Neural progenitor cell (in vitro differentiated cells): ENCODE results near the gene OARD1. TPM values are rescaled to one million over a fixed set of nuclear protein-coding genes. Genes with fewer than 3 reads are reported as not detected.
A peak's percentile ranks its signal among the peaks of the same experiment; 100 is the strongest.

ENCODE experiments used
- DNase-seq: peaks from one replicate; pipeline ENCODE4 v3.0.0-alpha.2; 2016; ENCODE audit warnings: low spot score
- H2AFZ ChIP-seq: fragments of 200-600 bp; sonication (generic); replicated peaks from 2 replicates; pipeline ENCODE4 v1.6.1; 2016; ENCODE audit warnings: antibody characterized with exemption
- H3F3A ChIP-seq: fragments of 200-600 bp; sonication (generic); 2 replicates; pipeline ENCODE4 v1.6.1; 2016; ENCODE audit warnings: antibody characterized with exemption, low read depth
- H3K27ac ChIP-seq: fragments of 200-600 bp; sonication (generic); 2 replicates; pipeline ENCODE4 v1.5.1; 2016; ENCODE audit warnings: mild to moderate bottlenecking
- H3K27me3 ChIP-seq: fragments of 200-600 bp; sonication (generic); 2 replicates; pipeline ENCODE4 v1.6.1; 2016; ENCODE audit warnings: mild to moderate bottlenecking, moderate library complexity
- H3K36me3 ChIP-seq: fragments of 200-600 bp; sonication (generic); 2 replicates; pipeline ENCODE4 v1.5.1; 2016
- H3K4me1 ChIP-seq: fragments of 200-600 bp; sonication (generic); 2 replicates; pipeline ENCODE4 v1.6.1; 2016; ENCODE audit warnings: mixed run types
- H3K4me2 ChIP-seq: fragments of 200-600 bp; sonication (generic); 2 replicates; pipeline ENCODE4 v1.6.1; 2016
- H3K4me3 ChIP-seq: fragments of 200-600 bp; sonication (generic); 2 replicates; pipeline ENCODE4 v1.5.1; 2016
- H3K79me2 ChIP-seq: fragments of 200-600 bp; sonication (generic); 2 replicates; pipeline ENCODE4 v1.6.1; 2016; ENCODE audit warnings: low read depth
- H3K9ac ChIP-seq: fragments of 200-600 bp; sonication (generic); 2 replicates; pipeline ENCODE4 v1.6.1; 2016
- H3K9me3 ChIP-seq: fragments of 200-600 bp; sonication (generic); 2 replicates; pipeline ENCODE4 v1.5.1; 2016; ENCODE audit warnings: low read depth
- H4K20me1 ChIP-seq: fragments of 200-600 bp; sonication (generic); 2 replicates; pipeline ENCODE4 v1.6.1; 2016; ENCODE audit warnings: low read depth
- H3K27ac Mint-ChIP-seq: 3 replicates; pipeline ENCODE4 v1.8.0; 2021; ENCODE audit warnings: mixed read lengths
- H3K27me3 Mint-ChIP-seq: 2 replicates; pipeline ENCODE4 v1.8.0; 2022; ENCODE audit warnings: low read depth, mild to moderate bottlenecking, inconsistent platforms, moderate library complexity, mixed read lengths; ENCODE audit not compliant: insufficient read depth
- H3K36me3 Mint-ChIP-seq: 3 replicates; pipeline ENCODE4 v1.8.0; 2021; ENCODE audit warnings: mixed read lengths
- H3K4me1 Mint-ChIP-seq: 3 replicates; pipeline ENCODE4 v1.8.0; 2021; ENCODE audit warnings: mixed read lengths
- H3K4me3 Mint-ChIP-seq: 3 replicates; pipeline ENCODE4 v1.8.0; 2021; ENCODE audit warnings: mild to moderate bottlenecking, moderate library complexity, mixed read lengths
- H3K9me3 Mint-ChIP-seq: 3 replicates; pipeline ENCODE4 v1.8.0; 2020; ENCODE audit warnings: mixed read lengths
- EZH2 ChIP-seq: fragments of 200-600 bp; sonication (generic); IDR thresholded peaks from 2 replicates; pipeline ENCODE4 v1.6.1; 2017; ENCODE audit warnings: antibody characterized with exemption, mild to moderate bottlenecking, moderate library complexity
- EZH2phosphoT487 ChIP-seq: fragments of 200-600 bp; sonication (generic); IDR thresholded peaks from 2 replicates; pipeline ENCODE4 v1.6.1; 2017; ENCODE audit warnings: antibody characterized with exemption
- total RNA-seq: library from RNA; depleted of rRNA; stranded (reverse); fragments of >200 nt; gene quantifications from 2 replicates; pipeline ENCODE4 v1.2.3, GENCODE V29; 2015; ENCODE audit warnings: low replicate concordance
- TF ChIP-seq, protein P1 (sequence below): fragments of 200-600 bp; sonication (generic); IDR thresholded peaks from 2 replicates; pipeline ENCODE4 v1.5.1; 2017; ENCODE audit warnings: antibody characterized with exemption, mild to moderate bottlenecking

The OARD1 gene
- total RNA-seq, 1 donor from 2014 or later: 67.9 TPM

DNA sequence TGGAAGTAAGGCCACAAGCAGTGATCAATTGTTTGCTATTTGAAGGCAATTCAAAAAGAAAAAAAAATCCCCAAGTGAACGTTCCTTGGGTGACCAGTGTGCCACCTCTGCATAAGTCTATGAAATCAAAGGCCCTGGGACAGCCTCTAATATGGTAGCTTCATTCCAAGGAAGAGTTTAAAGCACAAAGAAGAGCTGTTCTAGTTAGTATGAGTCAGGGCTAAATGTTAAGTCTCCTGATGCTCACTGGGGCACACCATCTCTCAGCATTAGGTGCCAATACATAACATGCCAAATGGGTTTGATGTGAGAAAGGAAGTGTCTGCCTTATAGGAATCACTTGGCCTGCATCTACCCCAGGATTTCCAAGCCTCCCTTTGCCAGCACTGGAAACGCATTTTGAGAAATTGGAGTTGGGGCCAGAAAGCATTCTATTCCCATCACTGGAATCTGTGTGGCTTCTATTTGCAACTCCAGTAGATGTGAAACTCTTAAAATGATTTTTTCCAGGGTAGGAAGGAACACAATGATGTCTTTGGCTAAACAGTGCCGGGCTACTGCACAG lies 46.1 kb downstream of the OARD1 start:
- Mint-ChIP-seq H3K4me3 (peak overlapping the region; percentile 73), H3K27me3 (no peaks in the 10 kb centered on the region), H3K27ac (peak overlapping the region; percentile 84), H3K4me1 (peaks cover 32% of the 10 kb centered on the region), H3K36me3 (peaks cover 10% of the 10 kb centered on the region), H3K9me3 (no peaks in the 10 kb centered on the region)
- DNase-seq: no peak
- Histone ChIP-seq H3K4me2 (peak overlapping the region; percentile 72), H3K36me3 (no peaks in the 10 kb centered on the region), H3K79me2 (no peaks in the 10 kb centered on the region), H3K27ac (no peak overlapping the region), H3K27me3 (no peaks in the 10 kb centered on the region), H2AFZ (no peak overlapping the region), H3K4me3 (no peak overlapping the region), H3F3A (peaks cover 18% of the 10 kb centered on the region), H3K9me3 (no peaks in the 10 kb centered on the region), H3K4me1 (peaks cover 27% of the 10 kb centered on the region), H4K20me1 (no peaks in the 10 kb centered on the region), H3K9ac (no peak overlapping the region)
- TF ChIP-seq EZH2 (no peak), EZH2phosphoT487 (no peak)
- TF ChIP-seq, protein P1, sequence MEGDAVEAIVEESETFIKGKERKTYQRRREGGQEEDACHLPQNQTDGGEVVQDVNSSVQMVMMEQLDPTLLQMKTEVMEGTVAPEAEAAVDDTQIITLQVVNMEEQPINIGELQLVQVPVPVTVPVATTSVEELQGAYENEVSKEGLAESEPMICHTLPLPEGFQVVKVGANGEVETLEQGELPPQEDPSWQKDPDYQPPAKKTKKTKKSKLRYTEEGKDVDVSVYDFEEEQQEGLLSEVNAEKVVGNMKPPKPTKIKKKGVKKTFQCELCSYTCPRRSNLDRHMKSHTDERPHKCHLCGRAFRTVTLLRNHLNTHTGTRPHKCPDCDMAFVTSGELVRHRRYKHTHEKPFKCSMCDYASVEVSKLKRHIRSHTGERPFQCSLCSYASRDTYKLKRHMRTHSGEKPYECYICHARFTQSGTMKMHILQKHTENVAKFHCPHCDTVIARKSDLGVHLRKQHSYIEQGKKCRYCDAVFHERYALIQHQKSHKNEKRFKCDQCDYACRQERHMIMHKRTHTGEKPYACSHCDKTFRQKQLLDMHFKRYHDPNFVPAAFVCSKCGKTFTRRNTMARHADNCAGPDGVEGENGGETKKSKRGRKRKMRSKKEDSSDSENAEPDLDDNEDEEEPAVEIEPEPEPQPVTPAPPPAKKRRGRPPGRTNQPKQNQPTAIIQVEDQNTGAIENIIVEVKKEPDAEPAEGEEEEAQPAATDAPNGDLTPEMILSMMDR: no peak

DNA sequence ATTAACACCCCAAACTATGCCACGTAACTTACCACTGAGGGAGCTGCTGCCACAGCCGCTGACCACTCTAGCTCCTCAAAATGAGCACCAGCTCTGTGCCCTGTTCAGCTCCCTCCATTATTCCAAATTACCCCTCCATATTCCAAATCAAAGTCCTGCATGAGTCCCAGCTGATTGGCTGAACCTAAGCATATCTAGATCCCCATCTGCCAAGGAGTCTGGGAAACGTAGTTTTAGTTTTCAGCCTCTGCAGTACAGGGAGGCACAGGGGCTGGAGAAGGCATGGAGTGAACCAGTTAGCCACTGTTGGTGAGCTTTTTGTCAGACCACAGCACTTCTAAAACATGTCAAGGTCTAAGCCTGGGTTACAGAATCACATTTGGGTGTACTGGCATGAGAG lies 49.0 kb downstream of the OARD1 start:
- H3K4me1 Mint-ChIP-seq: peaks cover 21% of the 10 kb centered on the region
- Histone ChIP-seq H3K36me3 (no peaks in the 10 kb centered on the region), H3K4me3 (no peak overlapping the region), H3K9ac (no peak overlapping the region), H3K4me1 (peaks cover 17% of the 10 kb centered on the region), H4K20me1 (no peaks in the 10 kb centered on the region), H3K9me3 (no peaks in the 10 kb centered on the region), H3K4me2 (no peak overlapping the region), H3K27me3 (no peaks in the 10 kb centered on the region), H2AFZ (no peak overlapping the region), H3K27ac (no peak overlapping the region), H3K79me2 (no peaks in the 10 kb centered on the region), H3F3A (peaks cover 7% of the 10 kb centered on the region)
- TF ChIP-seq EZH2: no peak
- TF ChIP-seq, protein P1: no peak
- H3K27ac Mint-ChIP-seq: peak overlapping the region; percentile 34
- H3K27me3 Mint-ChIP-seq: no peaks in the 10 kb centered on the region
- H3K4me3 Mint-ChIP-seq: no peak overlapping the region
- DNase-seq: no peak
- peaks cover 12% of the 10 kb centered on the region for H3K36me3 Mint-ChIP-seq
- no peaks in the 10 kb centered on the region for H3K9me3 Mint-ChIP-seq

DNA sequence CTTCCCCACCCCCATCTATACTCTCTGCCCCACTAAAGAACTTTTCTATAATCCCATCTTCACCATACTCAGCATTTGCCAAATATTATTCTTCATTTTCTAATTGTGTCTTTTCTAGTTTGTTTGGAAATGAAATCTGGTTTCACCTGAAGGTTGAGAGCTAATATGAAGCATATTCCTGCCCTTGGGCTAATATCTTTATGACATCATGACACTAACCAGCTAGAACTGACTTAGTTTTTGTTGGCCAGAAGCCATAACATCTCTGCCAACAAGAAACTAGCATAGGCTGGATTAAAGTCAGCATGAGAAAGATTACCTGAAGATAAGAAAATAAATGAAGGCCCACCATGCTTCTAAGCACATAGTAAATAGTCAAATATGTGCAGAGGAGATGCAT lies 49.9 kb downstream of the OARD1 start:
- H3K9ac ChIP-seq: no peak overlapping the region
- peaks cover 4% of the 10 kb centered on the region for H3F3A ChIP-seq
- H3K4me1 ChIP-seq: peaks cover 14% of the 10 kb centered on the region
- Mint-ChIP-seq H3K4me3 (no peak overlapping the region), H3K4me1 (peaks cover 15% of the 10 kb centered on the region), H3K36me3 (peaks cover 12% of the 10 kb centered on the region), H3K9me3 (no peaks in the 10 kb centered on the region), H3K27ac (no peak overlapping the region), H3K27me3 (peaks cover 2% of the 10 kb centered on the region)
- no peaks in the 10 kb centered on the region for H3K79me2 ChIP-seq
- no peak overlapping the region for H3K4me2 ChIP-seq
- H3K9me3 ChIP-seq: no peaks in the 10 kb centered on the region
- H3K36me3 ChIP-seq: no peaks in the 10 kb centered on the region
- no peak overlapping the region for H2AFZ ChIP-seq
- DNase-seq: no peak
- H3K27me3 ChIP-seq: no peaks in the 10 kb centered on the region
- TF ChIP-seq, protein P1: no peak
- no peak for TF ChIP-seq EZH2
- TF ChIP-seq EZH2phosphoT487: no peak
- H3K27ac ChIP-seq: no peak overlapping the region
- no peaks in the 10 kb centered on the region for H4K20me1 ChIP-seq
- no peak overlapping the region for H3K4me3 ChIP-seq
